HEK293 (cell line): ENCODE data around the gene KANSL2.

Source experiments
- CTCF ChIA-PET: fragments of 350-600 bp; formaldehyde crosslinking; extraction: SDS; loops from one replicate; lab custom pipeline; 2021; ENCODE audit warnings: antibody characterized with exemption; lab: Yijun Ruan, JAX
- POLR2A ChIA-PET: fragments of 300-600 bp; formaldehyde crosslinking; extraction: SDS; loops from one replicate; lab custom pipeline; 2020; ENCODE audit warnings: antibody characterized with exemption, inconsistent platforms; lab: Yijun Ruan, JAX
- H3K27ac ChIP-seq: fragments of 200-500 bp; sonication (Bioruptor generic); 2 replicates; pipeline ENCODE4 v1.5.1; 2014; ENCODE audit warnings: low read depth, low read length, control low read depth, inconsistent platforms; ENCODE audit errors: extremely low read depth
- H3K36me3 ChIP-seq, 2 experiments: fragments of 200-500 bp in 1 of 2; sonication (Bioruptor generic) in 1 of 2; 1 replicate in 1 of 2; 2 replicates in 1 of 2; pipeline ENCODE4 v1.5.1; 2014 to 2017; ENCODE audit warnings: inconsistent platforms in 2 of 2, low read length in 2 of 2; ENCODE audit not compliant: control insufficient read depth in 2 of 2, insufficient read depth in 1 of 2
- H3K4me1 ChIP-seq: fragments of 200-500 bp; sonication (Bioruptor generic); 2 replicates; pipeline ENCODE4 v1.5.1; 2014; ENCODE audit warnings: mild to moderate bottlenecking, low read length, inconsistent platforms; ENCODE audit not compliant: control insufficient read depth, insufficient read depth
- H3K4me3 ChIP-seq: 2 replicates; pipeline ENCODE4 v1.5.1; 2011; ENCODE audit warnings: low read depth, mild to moderate bottlenecking, control low read depth, low read length, moderate library complexity
- H3K9me3 ChIP-seq: fragments of 200-500 bp; sonication (Bioruptor generic); 2 replicates; pipeline ENCODE4 v1.5.1; 2014; ENCODE audit warnings: low read depth, low read length, inconsistent platforms; ENCODE audit not compliant: control insufficient read depth, insufficient read depth
- KLF17 ChIP-seq: fragments of 450-650 bp; formaldehyde crosslinking; IDR thresholded peaks from 2 replicates; pipeline ENCODE4 v1.5.1; 2016; ENCODE audit warnings: missing biosample characterization, missing genetic modification characterization
- KLF7 ChIP-seq: fragments of 450-650 bp; formaldehyde crosslinking; IDR thresholded peaks from 2 replicates; pipeline ENCODE4 v1.5.1; 2016; ENCODE audit warnings: missing biosample characterization, missing genetic modification characterization, borderline replicate concordance
- MEIS1 ChIP-seq: sonication (generic); formaldehyde crosslinking; IDR thresholded peaks from 2 replicates; pipeline ENCODE4 v1.8.1; 2022; ENCODE audit warnings: missing genetic modification reagents, mild to moderate bottlenecking, borderline replicate concordance
- PRDM10 ChIP-seq: fragments of 450-650 bp; formaldehyde crosslinking; IDR thresholded peaks from 2 replicates; pipeline ENCODE4 v1.5.1; 2016; ENCODE audit warnings: missing biosample characterization, missing genetic modification characterization
- SCRT2 ChIP-seq: fragments of 450-650 bp; formaldehyde crosslinking; IDR thresholded peaks from 2 replicates; pipeline ENCODE4 v1.5.1; 2016; ENCODE audit warnings: missing biosample characterization, missing genetic modification characterization
- ZBTB11 ChIP-seq: fragments of 450-650 bp; formaldehyde crosslinking; conservative IDR thresholded peaks from 2 replicates; pipeline ENCODE4 v1.5.1; 2016; ENCODE audit warnings: low read depth, missing biosample characterization, missing genetic modification characterization
- ZBTB6 ChIP-seq: fragments of 450-650 bp; formaldehyde crosslinking; IDR thresholded peaks from 2 replicates; pipeline ENCODE4 v1.5.1; 2017; ENCODE audit warnings: missing biosample characterization, missing genetic modification characterization
- ZNF10 ChIP-seq: fragments of 450-650 bp; formaldehyde crosslinking; IDR thresholded peaks from 2 replicates; pipeline ENCODE4 v1.5.1; 2017; ENCODE audit warnings: missing biosample characterization, missing genetic modification characterization
- ZNF112 ChIP-seq: fragments of 450-650 bp; formaldehyde crosslinking; IDR thresholded peaks from 2 replicates; pipeline ENCODE4 v1.5.0; 2017; ENCODE audit warnings: missing biosample characterization, missing genetic modification characterization
- ZNF121 ChIP-seq: fragments of 450-650 bp; formaldehyde crosslinking; IDR thresholded peaks from 2 replicates; pipeline ENCODE4 v1.5.1; 2016; ENCODE audit warnings: missing biosample characterization, missing genetic modification characterization
- ZNF169 ChIP-seq: fragments of 450-650 bp; formaldehyde crosslinking; IDR thresholded peaks from 2 replicates; pipeline ENCODE4 v1.5.1; 2016; ENCODE audit warnings: missing biosample characterization, missing genetic modification characterization
- ZNF174 ChIP-seq: fragments of 450-650 bp; formaldehyde crosslinking; IDR thresholded peaks from 2 replicates; pipeline ENCODE4 v1.5.0; 2017; ENCODE audit warnings: missing biosample characterization, mild to moderate bottlenecking, missing genetic modification characterization
- ZNF311 ChIP-seq: fragments of 450-650 bp; formaldehyde crosslinking; IDR thresholded peaks from 2 replicates; pipeline ENCODE4 v1.5.1; 2017; ENCODE audit warnings: missing biosample characterization, missing genetic modification characterization, borderline replicate concordance
- ZNF394 ChIP-seq: fragments of 450-650 bp; formaldehyde crosslinking; IDR thresholded peaks from 2 replicates; pipeline ENCODE4 v1.5.1; 2016; ENCODE audit warnings: missing biosample characterization, missing genetic modification characterization, mild to moderate bottlenecking, moderate library complexity, borderline replicate concordance
- ZNF416 ChIP-seq: fragments of 450-650 bp; formaldehyde crosslinking; IDR thresholded peaks from 2 replicates; pipeline ENCODE4 v1.5.1; 2016; ENCODE audit warnings: missing biosample characterization, missing genetic modification characterization
- ZNF513 ChIP-seq: fragments of 450-650 bp; IDR thresholded peaks from 2 replicates; pipeline ENCODE4 v1.5.1; 2018; ENCODE audit warnings: missing biosample characterization, missing genetic modification characterization
- ZSCAN5A ChIP-seq: fragments of 450-650 bp; formaldehyde crosslinking; IDR thresholded peaks from 2 replicates; pipeline ENCODE4 v1.5.1; 2016; ENCODE audit warnings: missing biosample characterization, missing genetic modification characterization

Gene KANSL2

GRCh38 chr12:48659863-48660262, 22.2 kb downstream of the KANSL2 start:
- no peaks in the 10 kb centered on the region for H3K4me1 ChIP-seq
- H3K27ac ChIP-seq: no peak overlapping the region
- ChIA-PET CTCF (interaction anchor here (0.6 to 0.7 kb wide), 2 partner anchors 126 to 193 kb away, joined by 3 to 4 read pairs; no protein-coding TSS in a partner anchor), POLR2A (no interaction called here)
- H3K4me3 ChIP-seq: no peak overlapping the region
- no peak for TF ChIP-seq ZNF513
- no peaks in the 10 kb centered on the region for H3K9me3 ChIP-seq
- peaks cover 86 to 95% of the 10 kb centered on the region in 2 experiments for H3K36me3 ChIP-seq

- POLR2A ChIA-PET: interaction anchor here (1.0 kb wide), 1 partner anchor 30 kb away, joined by 4 read pairs; the partner anchor contains the start of gene KANSL2
- CTCF ChIA-PET: no interaction called here
Observed at GRCh38 chr12:48651681-48652080, 30.4 kb downstream of the KANSL2 start.

More at GRCh38 chr12:48651681-48652080, 30.4 kb downstream of the KANSL2 start:
- no peak for TF ChIP-seq ZNF169 (tag by site-specific recombination)
- no peak for TF ChIP-seq PRDM10 (tag by site-specific recombination)
- no peak for TF ChIP-seq ZNF174
- TF ChIP-seq SCRT2 (tag by site-specific recombination): no peak
- TF ChIP-seq ZNF311 (tag by site-specific recombination): no peak
- TF ChIP-seq ZNF394 (tag by site-specific recombination): no peak
- TF ChIP-seq ZNF416 (tag by site-specific recombination): no peak
- TF ChIP-seq ZSCAN5A (tag by site-specific recombination): no peak
- TF ChIP-seq ZBTB6 (tag by site-specific recombination): no peak
- TF ChIP-seq KLF17 (tag by site-specific recombination): no peak
- TF ChIP-seq KLF7 (tag by site-specific recombination): no peak
- no peak for TF ChIP-seq ZBTB11
- TF ChIP-seq ZNF121 (tag by site-specific recombination): no peak
- no peak for TF ChIP-seq ZNF112 (tag by site-specific recombination)
- TF ChIP-seq ZNF10 (tag by site-specific recombination): no peak
- no peak for TF ChIP-seq MEIS1 (CRISPR knock-in tag)
- Histone ChIP-seq H3K36me3 (peaks cover 45 to 79% of the 10 kb centered on the region in 2 experiments), H3K4me3 (no peak overlapping the region), H3K27ac (no peak overlapping the region), H3K9me3 (no peaks in the 10 kb centered on the region), H3K4me1 (no peaks in the 10 kb centered on the region)
